Stimulated activated CD8-positive, alpha-beta memory T cell treated with anti-CD3 and anti-CD28 coated beads, Interleukin-4, amount 100 ng/mL, for 48 hours (primary cell): Measurements from ENCODE around the gene SKAP1.
A peak's percentile ranks its signal among the peaks of the same experiment; 100 is the strongest.
"Not testable (repeated sequence)": the region's sequence is repeated elsewhere in the genome, so short reads cannot be mapped to it uniquely, and the experiment has no call there.

ENCODE experiments used
- DNase-seq: peaks from one replicate; pipeline ENCODE4 v3.0.0-alpha.2; 2020

Gene SKAP1

DNA sequence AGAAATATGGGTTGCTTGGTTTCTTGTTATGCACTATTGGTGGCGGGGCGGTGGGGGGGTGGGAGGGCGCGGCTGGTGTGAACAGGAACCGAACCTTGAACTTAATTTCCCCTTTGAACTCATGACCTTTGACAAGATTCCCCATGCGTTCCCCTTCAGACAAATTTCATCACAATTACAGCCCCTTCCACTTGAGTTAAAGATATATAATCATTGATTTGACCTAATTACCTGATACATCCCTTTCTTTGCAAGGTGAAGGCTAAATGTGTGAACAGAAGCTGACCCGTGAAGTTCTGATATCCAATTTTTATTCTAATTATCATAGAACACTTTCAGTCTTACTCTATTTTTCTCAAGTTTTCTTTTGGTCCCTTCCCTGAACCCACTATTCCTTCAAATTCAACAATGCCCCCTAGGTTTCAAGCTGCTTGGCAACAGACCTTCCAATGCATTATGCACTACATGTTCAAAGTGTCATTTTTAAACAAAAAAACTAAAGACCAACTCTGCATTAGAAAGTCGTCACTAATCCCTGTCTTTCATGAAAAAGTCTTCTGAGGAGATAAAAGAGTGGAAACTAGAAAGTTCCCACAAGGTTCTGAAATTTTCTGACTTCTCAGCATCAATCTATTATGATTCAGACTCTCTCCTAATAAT is 116.8 kb downstream of the SKAP1 start:
- DNase-seq: no peak

DNA sequence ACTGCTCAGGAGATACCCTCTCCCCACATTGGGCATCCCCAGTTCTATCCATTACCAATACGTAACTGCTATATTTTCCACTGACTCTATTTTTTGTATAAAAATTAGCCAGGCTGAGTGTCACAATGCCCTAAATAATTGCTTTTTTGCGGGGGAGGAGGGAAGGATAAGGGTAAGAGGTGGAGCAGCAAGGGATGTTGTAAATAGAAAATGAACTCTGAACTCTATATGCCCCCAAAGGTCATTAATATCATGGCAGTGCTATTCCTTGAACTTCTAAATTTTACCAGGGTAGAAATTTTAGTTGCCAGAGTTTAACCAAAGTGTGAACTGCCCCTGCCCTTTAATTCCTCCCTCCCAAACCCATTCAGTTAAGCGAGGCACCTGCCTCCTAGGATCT is 118.7 kb downstream of the SKAP1 start:
- DNase-seq: no peak

DNA sequence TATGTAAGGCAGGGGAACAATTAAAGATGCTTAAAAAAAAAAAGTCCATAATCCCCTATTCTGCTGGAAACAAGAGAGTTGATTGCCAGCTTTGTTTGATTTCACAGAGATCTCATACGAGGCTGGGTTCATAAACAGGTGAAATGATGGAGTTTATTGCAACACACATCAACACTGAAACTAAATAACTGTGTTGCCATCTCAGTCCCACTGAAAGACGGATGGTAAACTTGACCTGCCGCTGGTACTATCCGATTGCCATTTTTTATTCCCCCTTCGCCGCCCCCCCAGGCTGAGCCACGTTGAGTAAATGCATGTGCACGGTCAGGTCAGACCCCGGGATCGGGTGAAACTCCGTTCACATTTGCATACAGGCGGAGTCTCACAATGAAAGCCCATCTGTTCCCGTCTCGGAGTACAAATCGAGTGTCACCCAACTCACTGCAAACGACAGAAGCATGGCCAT is 119.2 kb downstream of the SKAP1 start:
- no peak for DNase-seq

DNA sequence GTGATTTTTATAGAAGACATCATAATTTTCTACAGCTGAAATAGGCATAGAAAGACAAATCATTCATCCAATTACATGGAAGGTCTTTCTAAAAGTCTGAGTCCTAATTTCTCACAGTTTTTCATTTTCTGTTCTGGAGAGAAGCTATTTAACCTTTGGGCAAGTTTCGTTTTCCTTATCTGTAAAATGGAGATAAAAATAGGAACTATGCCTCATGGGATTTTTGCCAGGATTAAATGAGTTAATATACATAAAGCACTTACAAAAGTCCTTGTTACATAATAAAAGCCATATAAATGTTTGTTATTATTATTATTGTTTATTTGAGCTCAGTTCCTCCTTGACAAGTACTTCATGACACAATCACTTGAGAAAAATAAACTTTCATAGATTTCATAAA is 121.4 kb downstream of the SKAP1 start:
- no peak for DNase-seq

DNA sequence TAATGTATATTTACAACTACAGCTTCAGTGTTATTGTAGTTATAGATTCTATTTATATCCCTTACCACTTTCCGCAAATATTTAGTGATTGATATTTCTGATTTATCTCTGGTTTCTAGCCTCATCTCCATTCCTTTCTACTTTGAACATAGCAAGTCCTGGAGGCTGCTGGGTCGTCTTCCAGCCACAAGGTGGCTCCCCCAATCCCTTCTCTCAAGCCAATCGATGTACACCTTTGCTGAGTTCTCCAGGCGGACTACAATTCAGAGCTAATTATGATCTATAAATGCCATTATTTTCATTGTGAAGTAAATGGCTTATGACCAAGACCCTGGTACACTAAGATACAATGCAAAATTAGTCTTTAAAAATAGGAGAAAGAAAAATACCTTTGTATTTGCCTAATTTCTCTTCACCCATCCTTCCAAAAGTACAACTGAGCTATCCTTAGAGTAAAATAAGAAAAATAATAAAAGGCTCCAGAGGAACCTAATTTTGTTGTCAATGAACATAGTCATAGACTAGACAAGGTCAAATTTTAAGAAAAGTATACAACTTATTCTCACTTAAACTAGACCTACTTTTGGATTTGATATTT is 122.1 kb downstream of the SKAP1 start:
- DNase-seq: peak; percentile 60

DNA sequence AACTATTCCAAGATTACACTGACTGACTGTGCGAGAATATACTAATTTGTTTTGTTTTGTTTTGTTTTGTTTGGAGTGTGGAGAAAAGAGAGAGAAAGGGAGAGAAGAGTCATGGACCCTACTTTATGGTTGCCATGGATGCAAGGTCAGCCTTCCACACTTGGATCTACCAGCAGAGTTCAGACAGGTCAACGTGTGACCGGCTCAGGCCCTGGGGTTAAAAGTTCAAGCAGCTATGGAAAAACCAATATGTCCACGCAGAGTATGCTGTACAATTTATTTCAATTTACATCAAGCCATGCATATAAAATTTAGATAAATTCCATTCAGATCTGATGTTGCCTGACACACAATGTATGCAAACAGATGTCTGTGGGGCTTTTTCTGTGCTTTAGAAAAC is 122.8 kb downstream of the SKAP1 start:
- DNase-seq: no peak

DNA sequence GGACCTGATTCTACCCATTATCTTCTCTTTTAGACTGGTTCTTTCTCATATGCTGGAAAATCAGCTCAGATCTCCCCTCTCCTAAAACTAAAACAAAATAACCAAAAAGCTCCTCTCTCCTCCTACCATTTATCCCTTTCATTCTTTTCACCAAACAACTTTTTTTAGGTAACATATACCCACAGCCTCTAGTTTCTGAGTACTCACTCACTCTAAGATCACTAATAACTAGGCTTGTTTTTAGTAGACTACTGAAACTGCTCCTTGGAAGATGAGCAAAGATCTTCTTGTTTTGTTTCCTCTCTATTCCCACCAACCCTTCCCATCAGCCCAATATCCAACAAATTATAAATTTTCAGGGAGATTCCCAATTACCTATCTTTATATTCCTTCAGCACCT is 129.0 kb downstream of the SKAP1 start:
- no peak for DNase-seq

DNA sequence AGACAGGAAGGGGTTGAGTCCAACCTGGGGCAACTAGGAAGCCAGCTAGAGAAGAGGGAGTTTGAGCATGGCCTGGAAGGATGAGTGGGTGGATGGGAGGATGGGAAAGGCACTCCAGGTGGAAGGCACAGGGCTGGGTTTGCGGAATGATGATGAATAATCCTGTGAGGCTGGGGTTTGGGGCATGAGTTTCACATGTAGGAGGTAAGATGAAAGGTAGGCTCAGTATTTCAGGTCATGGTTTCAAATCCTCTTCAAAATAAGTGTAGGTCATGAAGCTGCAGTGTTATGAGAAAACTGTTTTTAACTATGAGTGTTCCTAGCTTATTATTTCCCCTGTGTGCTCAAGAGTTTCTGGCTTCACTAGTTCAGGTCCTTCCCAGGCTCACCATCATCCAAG is 130.3 kb downstream of the SKAP1 start:
- no peak for DNase-seq

DNA sequence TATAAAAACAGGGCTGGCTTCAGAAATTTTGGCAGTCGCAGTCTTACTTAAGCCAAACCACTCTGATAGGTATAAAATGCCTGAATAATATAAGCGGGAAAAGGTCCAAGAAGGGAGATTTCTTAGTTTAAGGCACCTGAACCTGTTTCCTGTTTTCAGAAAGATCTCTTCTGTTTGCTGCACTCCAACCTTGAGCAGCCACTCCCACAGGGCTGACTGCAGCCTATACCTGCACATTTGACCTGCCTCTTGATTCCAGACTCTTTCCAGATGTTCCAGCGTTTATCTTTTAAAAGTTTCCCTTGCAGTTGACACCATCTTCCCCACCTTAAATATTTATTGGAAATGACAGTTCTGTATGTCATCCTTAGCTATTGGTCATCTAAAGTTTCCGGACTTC is 132.2 kb downstream of the SKAP1 start:
- DNase-seq: no peak

DNA sequence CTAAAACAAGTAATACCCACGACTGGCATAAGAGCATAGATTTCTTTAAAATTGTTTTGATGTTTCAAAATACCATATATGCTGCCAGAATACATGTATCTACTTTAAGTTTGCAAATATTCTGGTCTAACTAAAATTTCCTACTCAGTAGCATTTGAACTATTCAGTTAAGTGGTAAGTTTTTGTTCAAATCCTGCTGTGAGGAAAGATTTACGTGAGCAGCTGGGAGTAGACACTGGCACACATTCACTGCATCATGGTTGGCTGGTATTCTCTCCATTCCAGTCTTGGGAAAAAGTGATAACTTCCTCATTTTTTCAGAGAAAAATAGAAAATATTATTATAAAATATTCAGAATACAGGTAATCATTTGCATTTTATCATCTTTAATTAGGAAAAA is 133.6 kb downstream of the SKAP1 start:
- no peak for DNase-seq

DNA sequence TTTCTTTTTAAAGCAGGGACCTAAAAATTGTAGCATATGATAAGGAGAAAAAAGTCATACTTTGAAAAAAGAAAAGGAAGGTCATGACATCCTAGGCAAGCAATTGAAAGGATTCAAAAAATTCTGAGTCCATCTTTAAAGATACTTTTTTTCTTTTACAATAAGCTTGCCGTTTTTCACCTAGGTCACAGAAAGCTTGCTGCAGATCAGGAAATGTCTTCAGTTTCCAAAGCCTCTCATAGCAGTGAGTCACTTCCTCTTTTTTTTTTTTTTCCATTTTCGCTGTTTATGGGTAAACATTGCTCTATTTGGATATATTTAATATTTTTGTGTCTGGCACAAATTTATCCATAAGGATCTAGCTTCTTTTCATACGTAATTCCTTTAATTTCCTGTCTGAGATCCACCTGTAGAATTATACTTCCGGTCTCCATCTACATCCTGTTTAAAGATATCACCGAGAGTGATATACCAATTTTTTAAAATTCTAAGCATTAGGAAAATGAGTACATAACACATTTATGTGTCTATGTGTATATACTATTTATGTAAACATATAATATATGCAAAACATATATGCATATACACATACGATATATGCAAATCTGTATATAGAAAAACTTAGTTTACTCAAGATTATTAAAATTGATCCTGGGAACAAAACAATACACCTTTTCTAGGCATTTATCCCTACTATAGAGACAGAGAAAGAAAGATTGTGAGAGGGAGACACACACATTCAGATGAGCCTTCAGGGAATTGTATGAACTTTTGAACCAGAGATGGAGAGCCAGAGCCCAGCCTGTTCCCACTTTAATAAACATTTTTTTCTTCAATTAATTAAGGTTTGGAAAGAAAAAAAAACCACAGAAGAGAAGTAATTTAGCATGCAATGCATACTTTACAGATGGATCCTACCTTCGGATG is 134.4 kb downstream of the SKAP1 start:
- no peak for DNase-seq

DNA sequence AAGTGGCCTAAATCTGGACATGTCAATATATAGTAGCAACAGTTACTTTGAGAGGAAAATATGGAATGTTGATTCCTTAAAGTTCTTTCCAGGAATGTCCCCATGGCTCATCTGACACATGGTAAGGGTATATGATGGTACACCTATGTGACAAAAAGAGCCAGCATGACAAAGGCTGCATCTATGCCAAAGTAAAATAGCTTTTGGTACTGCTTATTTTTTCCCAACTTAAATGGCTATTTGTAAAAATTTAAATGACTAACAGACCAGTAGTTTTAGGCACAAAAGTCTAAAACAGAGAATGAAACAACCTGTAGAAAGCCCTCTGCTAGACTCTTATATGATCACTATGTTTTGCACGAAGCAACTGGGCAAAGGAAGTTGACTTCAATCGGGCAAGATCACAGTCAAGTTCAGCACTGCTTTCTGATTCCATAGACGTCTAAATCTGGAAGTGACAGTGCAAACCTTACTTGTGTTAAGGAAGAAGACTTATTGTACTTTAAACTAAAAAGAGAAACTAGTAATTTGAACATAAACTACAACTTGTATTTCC is 135.1 kb downstream of the SKAP1 start:
- no peak for DNase-seq

DNA sequence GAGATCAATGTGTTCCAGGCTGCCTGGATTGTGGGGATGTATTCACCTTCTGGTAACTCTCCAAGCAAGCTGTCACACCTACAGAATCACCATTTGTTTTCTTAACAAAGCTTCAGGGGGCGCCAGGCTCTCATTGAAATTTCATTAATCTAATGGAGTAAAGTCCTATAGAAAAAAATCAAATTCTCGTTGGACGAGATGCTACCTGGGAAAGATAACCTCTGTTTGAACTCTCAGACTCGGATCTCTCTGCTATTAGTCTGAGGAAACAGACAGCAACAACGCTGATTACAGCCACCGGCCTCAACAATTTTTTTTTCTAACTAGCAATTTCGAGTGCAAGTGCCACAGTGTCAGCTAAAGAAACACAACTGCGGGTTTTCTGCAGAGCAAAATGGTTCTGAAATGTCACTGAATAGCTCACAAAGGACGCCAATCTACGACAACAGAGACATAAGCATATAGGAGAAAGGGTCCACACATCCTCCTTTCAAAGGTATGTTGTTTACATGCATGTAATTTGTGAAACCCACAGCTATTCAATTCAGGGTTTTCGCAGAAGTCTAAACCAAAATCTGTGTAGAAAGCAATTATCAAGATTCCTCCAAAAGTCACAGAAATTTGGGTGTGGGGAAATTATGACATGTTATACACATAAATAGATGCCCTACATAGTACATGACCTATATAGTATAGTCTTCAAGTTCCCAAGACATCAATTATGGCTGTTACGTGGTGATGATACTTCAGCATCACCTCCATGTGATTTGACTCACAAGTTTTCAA is 135.8 kb downstream of the SKAP1 start:
- no peak for DNase-seq

DNA sequence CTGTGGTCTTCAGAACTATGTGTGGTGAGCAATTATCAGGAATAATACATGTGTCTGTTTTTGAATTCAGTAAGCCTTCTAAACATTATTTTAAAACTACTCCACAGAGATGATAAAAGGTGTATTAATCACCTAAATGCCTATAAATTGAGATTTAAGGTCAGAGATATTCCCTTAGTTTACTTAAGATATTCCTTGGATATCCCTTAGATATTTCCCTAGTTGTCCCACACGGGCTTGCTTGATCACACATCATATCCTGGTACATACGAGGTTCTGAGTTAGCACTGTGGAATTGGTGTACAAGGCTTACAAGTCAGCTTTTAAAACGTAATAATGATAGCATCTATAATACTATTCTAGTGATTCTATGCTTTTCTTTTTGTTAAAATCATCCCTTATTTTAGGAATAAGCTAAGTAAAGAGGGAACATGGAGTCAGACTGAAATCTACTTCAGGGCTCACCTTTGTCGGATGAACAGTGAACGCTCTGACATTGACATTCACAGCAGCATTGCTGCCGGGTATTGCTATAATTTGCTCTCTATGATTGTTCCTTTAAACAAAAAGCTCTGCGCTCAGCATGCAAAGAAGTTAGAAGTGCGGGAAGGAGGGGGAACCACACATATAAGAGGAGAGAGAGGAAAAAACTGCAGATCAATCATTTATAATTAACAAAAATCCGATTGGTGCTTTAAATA is 136.5 kb downstream of the SKAP1 start:
- no peak for DNase-seq

DNA sequence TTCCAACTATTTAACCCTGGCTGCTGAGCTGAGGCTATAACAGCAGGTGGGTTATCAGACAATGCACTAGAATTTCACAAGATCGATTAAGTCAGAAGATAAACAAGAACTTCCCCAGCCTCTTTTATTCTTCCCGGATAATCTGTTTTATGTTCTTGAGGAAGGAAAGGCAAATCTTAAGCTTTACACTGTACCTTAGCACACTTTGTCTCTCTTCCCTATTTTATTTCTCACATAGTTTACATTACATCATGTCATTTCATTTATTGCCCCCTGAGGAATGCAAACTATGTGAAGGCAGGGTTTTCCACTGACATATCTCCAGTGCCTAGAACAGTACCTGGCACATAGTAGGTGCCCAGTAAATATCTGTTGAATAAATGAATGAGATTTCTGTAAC is 139.6 kb downstream of the SKAP1 start:
- DNase-seq: no peak

DNA sequence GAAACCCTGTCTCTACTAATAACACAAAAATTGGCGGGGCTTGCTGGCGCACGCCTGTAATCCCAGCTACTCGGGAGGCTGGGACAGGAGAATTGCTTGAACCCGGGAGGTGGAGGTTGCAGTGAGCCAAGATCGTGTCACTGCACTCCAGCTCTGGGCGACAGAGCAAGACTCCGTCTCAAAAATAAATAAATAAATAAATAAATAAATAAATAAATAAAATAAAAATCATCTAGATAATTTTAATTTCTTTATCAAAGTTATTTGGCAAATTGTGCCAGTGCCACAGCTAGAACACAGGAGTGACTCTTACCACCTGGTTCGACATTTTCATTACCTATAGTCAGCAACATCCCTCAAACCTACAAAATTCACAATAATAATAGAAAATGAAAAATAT is 143.1 kb downstream of the SKAP1 start:
- not testable (repeated sequence) for DNase-seq

DNA sequence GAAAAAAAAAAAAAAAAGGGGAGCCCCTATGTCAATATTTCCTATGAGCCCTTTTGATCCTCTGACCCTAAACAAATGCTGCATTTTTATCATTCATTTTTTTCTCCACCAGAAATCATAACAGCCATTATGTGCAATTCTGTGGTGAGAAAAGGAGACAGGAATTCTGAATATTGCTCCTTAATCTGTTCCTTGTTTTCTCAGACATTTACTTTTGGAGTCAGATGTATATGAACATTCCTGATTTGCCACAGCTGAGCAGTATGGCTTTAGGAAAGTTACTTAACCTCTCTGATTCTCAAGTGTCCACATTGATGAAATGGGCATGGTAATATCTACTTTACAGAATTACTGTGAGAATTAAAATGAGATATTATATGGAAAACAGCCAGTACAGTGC is 144.4 kb downstream of the SKAP1 start:
- no peak for DNase-seq

DNA sequence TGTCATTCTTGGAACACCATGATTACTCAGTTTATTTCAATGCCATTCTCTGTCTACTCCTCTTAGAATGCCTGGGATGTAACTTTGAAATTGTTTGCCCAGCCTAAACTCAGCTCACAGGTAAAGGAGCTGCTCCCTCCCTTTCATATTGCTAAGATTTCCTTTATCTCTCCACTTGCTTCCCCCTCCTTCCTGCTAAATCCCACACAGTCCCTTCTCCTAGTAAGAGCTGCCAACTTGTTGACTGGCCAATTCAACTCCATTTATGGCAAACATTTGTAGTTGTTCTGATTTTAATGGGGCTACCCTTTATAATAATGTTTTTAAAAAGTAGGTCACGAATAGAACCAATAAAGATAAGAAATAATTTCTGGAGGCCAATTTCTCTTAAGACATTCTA is 146.1 kb downstream of the SKAP1 start:
- DNase-seq: no peak

DNA sequence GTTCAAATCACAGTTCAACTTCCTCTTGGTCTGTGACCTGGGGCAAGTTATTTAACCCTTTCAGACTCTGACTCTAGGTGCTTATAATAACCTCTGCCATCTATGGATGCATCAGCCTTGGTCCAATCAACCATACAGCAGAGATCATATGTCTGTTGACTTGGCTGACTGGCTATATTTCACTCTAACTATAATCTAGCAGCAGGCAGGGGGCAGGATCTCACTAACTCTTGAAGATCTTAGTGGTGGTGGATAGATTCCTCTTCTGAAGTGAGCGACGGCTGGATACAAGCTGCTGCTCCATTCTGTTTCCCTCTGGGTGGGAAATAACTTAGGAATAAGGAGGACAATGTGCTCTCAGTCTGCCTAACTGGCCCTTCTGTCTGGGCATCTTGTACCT is 146.6 kb downstream of the SKAP1 start:
- no peak for DNase-seq

DNA sequence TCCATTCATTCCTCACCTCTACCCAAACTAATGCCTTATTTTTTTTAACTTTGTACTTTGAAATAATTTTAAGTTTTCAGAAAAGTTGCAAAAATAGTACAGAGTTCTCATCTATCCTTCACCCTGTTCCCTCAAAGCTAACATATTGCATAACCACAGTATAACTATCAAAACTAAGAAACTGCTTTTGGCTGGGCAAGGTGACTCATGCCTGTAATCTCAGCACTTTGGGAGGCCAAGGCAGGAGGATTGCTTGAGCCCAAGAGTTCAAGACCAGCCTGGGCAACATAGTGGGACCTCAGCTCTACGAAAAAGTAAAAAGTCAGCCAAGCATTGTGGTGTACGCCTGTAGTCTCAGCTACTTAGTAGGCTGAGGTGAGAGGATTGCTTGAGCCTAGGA is 147.7 kb downstream of the SKAP1 start:
- no peak for DNase-seq

DNA sequence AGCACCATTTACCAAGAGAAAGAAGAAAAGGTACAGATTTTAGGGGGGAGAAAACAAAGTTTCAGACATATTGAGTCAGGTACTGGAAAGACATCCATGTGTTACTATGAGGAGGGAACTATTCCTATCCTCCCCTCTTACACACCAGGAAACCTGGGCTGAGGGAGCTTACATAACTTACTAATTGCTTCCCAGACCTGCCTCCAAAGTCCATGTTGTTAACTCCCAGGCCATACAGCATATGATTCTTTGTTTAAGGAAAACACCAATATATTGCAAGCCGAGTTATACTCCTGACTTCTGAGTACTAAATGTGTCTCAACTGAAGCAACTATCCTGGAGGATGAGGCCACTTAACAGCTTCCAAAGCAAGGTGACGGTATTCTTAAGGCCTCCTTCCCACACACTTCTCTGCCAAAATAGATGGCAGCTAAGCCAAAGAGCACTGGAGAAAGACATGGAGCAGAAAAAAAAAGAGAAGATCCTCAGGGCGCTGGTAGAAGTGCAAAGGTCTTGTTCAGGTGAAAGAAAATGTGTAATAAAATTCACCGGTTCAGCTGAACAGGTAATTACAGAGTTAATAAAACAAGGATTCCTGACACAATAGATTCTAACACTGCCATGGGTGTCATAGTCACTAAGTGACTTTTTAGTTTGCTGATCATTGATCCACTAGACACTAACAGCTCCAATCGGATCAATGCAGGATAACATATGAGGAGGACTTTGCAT is 151.1 kb downstream of the SKAP1 start:
- no peak for DNase-seq
